Erythroblast (primary cell): Measurements from ENCODE around the gene CASP2.

ENCODE experiments used
- DNase-seq, 2 experiments: peaks; one replicate each; lab custom pipeline; 2025; lab: John Stamatoyannopoulos, UW
- GATA1 ChIP-seq: IDR thresholded peaks from 2 replicates; pipeline ENCODE4 v1.6.1; 2011; ENCODE audit warnings: low read depth, mild to moderate bottlenecking, control low read depth, low read length, moderate library complexity
- POLR2A ChIP-seq: IDR thresholded peaks from 2 replicates; pipeline ENCODE4 v1.6.1; 2011; ENCODE audit warnings: mild to moderate bottlenecking, low read length

CASP2 gene

GRCh38 chr7:143292876-143293275 lies 4.7 kb downstream of the CASP2 start:
- TF ChIP-seq POLR2A, result no peak
- no peak for TF ChIP-seq GATA1
- no peak for DNase-seq

- peak; percentile 57 to 64 for DNase-seq
- TF ChIP-seq GATA1, result no peak
Measured at GRCh38 chr7:143295870-143296269, 7.7 kb downstream of the CASP2 start.

GRCh38 chr7:143296686-143297085 lies 8.5 kb downstream of the CASP2 start:
- no peak for DNase-seq
- TF ChIP-seq POLR2A (no peak), GATA1 (no peak)

- TF ChIP-seq POLR2A, result no peak
- TF ChIP-seq GATA1, result no peak
- DNase-seq, result no peak
Measured at GRCh38 chr7:143299346-143299745, 11.2 kb downstream of the CASP2 start.

GRCh38 chr7:143299840-143300239 lies 11.7 kb downstream of the CASP2 start:
- peak; percentile 36 to 50 for DNase-seq
- TF ChIP-seq GATA1, result no peak
- no peak for TF ChIP-seq POLR2A

GRCh38 chr7:143300959-143301935 lies 13.1 kb downstream of the CASP2 start:
- no peak for DNase-seq
- TF ChIP-seq POLR2A (no peak), GATA1 (no peak)

GRCh38 chr7:143303733-143304132 lies 15.6 kb downstream of the CASP2 start:
- TF ChIP-seq POLR2A (no peak), GATA1 (no peak)
- DNase-seq, result no peak

- no peak for DNase-seq
- TF ChIP-seq POLR2A (no peak), GATA1 (no peak)
Measured at GRCh38 chr7:143304938-143305337, 16.8 kb downstream of the CASP2 start.

GRCh38 chr7:143305423-143306070 lies 17.4 kb downstream of the CASP2 start:
- TF ChIP-seq GATA1 (no peak), POLR2A (no peak)
- DNase-seq, result peak; percentile 78 to 83

GRCh38 chr7:143308632-143309031 lies 20.5 kb downstream of the CASP2 start:
- DNase-seq, result no peak
- TF ChIP-seq GATA1 (no peak), POLR2A (no peak)

GRCh38 chr7:143314127-143314526 lies 26.0 kb downstream of the CASP2 start:
- no peak for TF ChIP-seq POLR2A
- TF ChIP-seq GATA1, result no peak
- no peak for DNase-seq

- DNase-seq, result no peak
- no peak for TF ChIP-seq POLR2A
- no peak for TF ChIP-seq GATA1
Measured at GRCh38 chr7:143315776-143316175, 27.6 kb downstream of the CASP2 start, which contains the start of gene CLCN1. Gene CLCN1, plus strand, starts transcription at chr7:143316111. Its CDS starts 102 bp downstream, at chr7:143316213.

- no peak for TF ChIP-seq POLR2A
- no peak for TF ChIP-seq GATA1
Measured at GRCh38 chr7:143316492-143316891, 28.3 kb downstream of the CASP2 start.

GRCh38 chr7:143318661-143319060 lies 30.5 kb downstream of the CASP2 start:
- no peak for TF ChIP-seq POLR2A
- TF ChIP-seq GATA1, result no peak
- no peak for DNase-seq

More at GRCh38 chr7:143316492-143316891, 28.3 kb downstream of the CASP2 start:
- no peak for DNase-seq

- no peak for DNase-seq
- no peak for TF ChIP-seq GATA1
- TF ChIP-seq POLR2A, result no peak
Measured at GRCh38 chr7:143320620-143321019, 32.5 kb downstream of the CASP2 start.
